BE2C (cell line): ENCODE measurements around the gene MGLL.

Experiments used
- DNase-seq: peaks from one replicate; pipeline ENCODE4 v3.0.0-alpha.2; 2020
- H3K27me3 ChIP-seq: fragments of 250-450 bp; sonication (Bioruptor Pico); 2 replicates; pipeline ENCODE4 v1.5.1; 2020; ENCODE audit warnings: mild to moderate bottlenecking
- H3K36me3 ChIP-seq: fragments of 250-450 bp; sonication (Bioruptor Pico); 2 replicates; pipeline ENCODE4 v1.5.1; 2020; ENCODE audit warnings: mild to moderate bottlenecking
- H3K4me1 ChIP-seq: fragments of 250-450 bp; sonication (Bioruptor Pico); 2 replicates; pipeline ENCODE4 v1.5.1; 2020
- H3K4me3 ChIP-seq: 2 replicates; pipeline ENCODE4 v1.5.1; 2011; ENCODE audit warnings: low read depth, low read length
- H3K9me3 ChIP-seq: fragments of 250-450 bp; sonication (Bioruptor Pico); 2 replicates; pipeline ENCODE4 v1.5.1; 2020
- CTCF ChIP-seq: IDR thresholded peaks from 2 replicates; pipeline ENCODE4 v1.5.1; 2012; ENCODE audit warnings: mild to moderate bottlenecking, low read depth, low read length

Gene MGLL

GRCh38 chr3:127750226-127751031, 71.9 kb downstream of the MGLL start:
- peaks cover 7% of the 10 kb centered on the region for H3K4me1 ChIP-seq
- DNase-seq, result peak; percentile 33
- TF ChIP-seq CTCF, result no peak
- no peaks in the 10 kb centered on the region for H3K27me3 ChIP-seq
- no peak overlapping the region for H3K4me3 ChIP-seq
- H3K9me3 ChIP-seq, result no peaks in the 10 kb centered on the region
- no peaks in the 10 kb centered on the region for H3K36me3 ChIP-seq

DNA sequence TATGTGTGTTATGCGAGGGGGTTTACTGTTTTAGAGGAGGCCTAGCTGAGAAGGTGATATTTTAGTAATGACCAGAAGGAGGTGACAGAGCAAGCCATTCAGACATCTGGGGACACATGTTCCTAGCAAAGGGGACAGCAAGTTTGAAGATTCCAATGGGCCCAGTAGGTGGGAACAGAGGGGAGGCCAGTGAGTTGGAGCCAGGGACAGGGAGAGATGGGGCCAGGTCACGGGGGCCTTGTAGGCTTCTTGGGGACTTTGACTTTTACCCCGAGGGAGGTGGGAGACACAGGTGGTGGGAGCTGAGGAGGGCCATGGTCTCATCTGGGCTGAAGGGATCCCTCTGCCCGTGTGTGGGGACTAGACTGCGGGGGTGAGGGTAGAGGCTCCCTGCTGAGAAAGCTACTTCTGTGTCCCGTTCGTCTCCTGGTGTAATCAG, 72.5 kb downstream of the MGLL start:
- peak; percentile 36 for TF ChIP-seq CTCF
- no peak for DNase-seq
- Histone ChIP-seq H3K36me3 (no peaks in the 10 kb centered on the region), H3K4me3 (no peak overlapping the region), H3K27me3 (no peaks in the 10 kb centered on the region), H3K9me3 (no peaks in the 10 kb centered on the region), H3K4me1 (peaks cover 7% of the 10 kb centered on the region)

DNA sequence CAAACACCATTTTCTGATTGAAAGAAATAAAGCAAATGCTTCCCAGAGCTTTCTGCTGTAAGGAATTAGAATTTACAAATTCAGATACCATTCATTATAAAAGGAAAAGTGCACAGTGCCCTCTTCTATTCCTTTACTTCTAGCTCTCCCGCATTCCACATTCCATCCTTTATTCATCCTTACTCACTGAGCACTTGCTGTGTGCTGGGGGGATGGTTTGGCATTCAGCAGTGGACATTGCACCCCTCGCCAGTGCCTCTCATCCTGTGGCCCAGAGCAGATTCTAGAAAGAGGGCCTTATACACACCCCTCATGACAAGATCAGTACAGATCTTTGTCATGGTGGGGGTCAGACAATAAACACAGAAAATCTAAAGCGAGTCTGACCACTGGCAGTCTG, 73.0 kb downstream of the MGLL start:
- Histone ChIP-seq H3K27me3 (no peaks in the 10 kb centered on the region), H3K36me3 (no peaks in the 10 kb centered on the region), H3K4me1 (peaks cover 7% of the 10 kb centered on the region), H3K4me3 (no peak overlapping the region), H3K9me3 (no peaks in the 10 kb centered on the region)
- TF ChIP-seq CTCF, result no peak
- no peak for DNase-seq

GRCh38 chr3:127748754-127749327, 73.5 kb downstream of the MGLL start:
- H3K36me3 ChIP-seq, result no peaks in the 10 kb centered on the region
- peaks cover 7% of the 10 kb centered on the region for H3K4me1 ChIP-seq
- H3K9me3 ChIP-seq, result no peaks in the 10 kb centered on the region
- no peaks in the 10 kb centered on the region for H3K27me3 ChIP-seq
- no peak for DNase-seq
- TF ChIP-seq CTCF, result no peak
- no peak overlapping the region for H3K4me3 ChIP-seq

GRCh38 chr3:127747751-127748521, 74.4 kb downstream of the MGLL start:
- H3K36me3 ChIP-seq, result no peaks in the 10 kb centered on the region
- no peak overlapping the region for H3K4me3 ChIP-seq
- H3K4me1 ChIP-seq, result peaks cover 7% of the 10 kb centered on the region
- no peaks in the 10 kb centered on the region for H3K27me3 ChIP-seq
- no peaks in the 10 kb centered on the region for H3K9me3 ChIP-seq
- DNase-seq, result no peak
- no peak for TF ChIP-seq CTCF
